Ascending aorta (tissue), 2 donors: Measurements from ENCODE around the gene PDIA6. TPM values are rescaled to one million over a fixed set of nuclear protein-coding genes. Genes with fewer than 3 reads are reported as not detected.

ENCODE experiments used
- DNase-seq, 2 donors: peaks; one replicate each; pipeline ENCODE4 v3.0.0-alpha.2; 2019; ENCODE audit warnings: low spot score in 2 of 2
- H3K27ac ChIP-seq, 2 donors: fragments of 200-600 bp; sonication (generic); one replicate each; pipeline ENCODE4 v1.5.1; 2016 to 2017; ENCODE audit warnings: mild to moderate bottlenecking in 1 of 2
- H3K27me3 ChIP-seq: fragments of 200-600 bp; sonication (generic); one replicate; pipeline ENCODE4 v1.5.1; 2017
- H3K36me3 ChIP-seq, 2 donors: fragments of 200-600 bp; sonication (generic); one replicate each; pipeline ENCODE4 v1.5.1; 2016
- H3K4me1 ChIP-seq, 2 donors: fragments of 200-600 bp; sonication (generic); one replicate each; pipeline ENCODE4 v1.5.1; 2016 to 2017; ENCODE audit warnings: mild to moderate bottlenecking in 1 of 2
- H3K4me3 ChIP-seq, 2 donors: fragments of 200-600 bp; sonication (generic); one replicate each; pipeline ENCODE4 v1.5.1; 2016 to 2017; ENCODE audit warnings: mild to moderate bottlenecking in 1 of 2
- H3K9me3 ChIP-seq, 2 donors: fragments of 200-600 bp; sonication (generic); one replicate each; pipeline ENCODE4 v1.5.1; 2016
- intact Hi-C: fragments of 100-400 bp; cut with DNase I; formaldehyde crosslinking; loops from one replicate; pipeline ENCODE4 v1.15.1; 2023
- total RNA-seq: library from RNA; depleted of rRNA; stranded (reverse); fragments of >200 nt; gene quantifications from one replicate; pipeline ENCODE4 v1.1.0, GENCODE V29; 2016
- TF ChIP-seq, protein P1 (sequence below), 3 experiments: fragments of 200-600 bp in 2 of 3; fragments of 450-650 bp in 1 of 3; sonication (generic) in 2 of 3; IDR thresholded peaks; one replicate each; pipeline ENCODE4 v1.5.1; 2016 to 2019; ENCODE audit warnings: antibody characterized with exemption in 3 of 3, mild to moderate bottlenecking in 1 of 3, moderate library complexity in 1 of 3

PDIA6 gene
- total RNA-seq, 1 donor from 2014 or later: 56.4 TPM

GRCh38 chr2:10741139-10741538 is 71.4 kb downstream of the PDIA6 start:
- no peak for DNase-seq
- intact Hi-C loops: no loop called here
- Histone ChIP-seq H3K36me3 (no peaks in the 10 kb centered on the region), H3K4me3 (no peak overlapping the region), H3K4me1 (no peaks in the 10 kb centered on the region), H3K27ac (no peak overlapping the region), H3K27me3 (no peaks in the 10 kb centered on the region), H3K9me3 (no peaks in the 10 kb centered on the region)
- TF ChIP-seq, protein P1, sequence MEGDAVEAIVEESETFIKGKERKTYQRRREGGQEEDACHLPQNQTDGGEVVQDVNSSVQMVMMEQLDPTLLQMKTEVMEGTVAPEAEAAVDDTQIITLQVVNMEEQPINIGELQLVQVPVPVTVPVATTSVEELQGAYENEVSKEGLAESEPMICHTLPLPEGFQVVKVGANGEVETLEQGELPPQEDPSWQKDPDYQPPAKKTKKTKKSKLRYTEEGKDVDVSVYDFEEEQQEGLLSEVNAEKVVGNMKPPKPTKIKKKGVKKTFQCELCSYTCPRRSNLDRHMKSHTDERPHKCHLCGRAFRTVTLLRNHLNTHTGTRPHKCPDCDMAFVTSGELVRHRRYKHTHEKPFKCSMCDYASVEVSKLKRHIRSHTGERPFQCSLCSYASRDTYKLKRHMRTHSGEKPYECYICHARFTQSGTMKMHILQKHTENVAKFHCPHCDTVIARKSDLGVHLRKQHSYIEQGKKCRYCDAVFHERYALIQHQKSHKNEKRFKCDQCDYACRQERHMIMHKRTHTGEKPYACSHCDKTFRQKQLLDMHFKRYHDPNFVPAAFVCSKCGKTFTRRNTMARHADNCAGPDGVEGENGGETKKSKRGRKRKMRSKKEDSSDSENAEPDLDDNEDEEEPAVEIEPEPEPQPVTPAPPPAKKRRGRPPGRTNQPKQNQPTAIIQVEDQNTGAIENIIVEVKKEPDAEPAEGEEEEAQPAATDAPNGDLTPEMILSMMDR (IDR thresholded peaks at IDR 0.05): no peak

DNA sequence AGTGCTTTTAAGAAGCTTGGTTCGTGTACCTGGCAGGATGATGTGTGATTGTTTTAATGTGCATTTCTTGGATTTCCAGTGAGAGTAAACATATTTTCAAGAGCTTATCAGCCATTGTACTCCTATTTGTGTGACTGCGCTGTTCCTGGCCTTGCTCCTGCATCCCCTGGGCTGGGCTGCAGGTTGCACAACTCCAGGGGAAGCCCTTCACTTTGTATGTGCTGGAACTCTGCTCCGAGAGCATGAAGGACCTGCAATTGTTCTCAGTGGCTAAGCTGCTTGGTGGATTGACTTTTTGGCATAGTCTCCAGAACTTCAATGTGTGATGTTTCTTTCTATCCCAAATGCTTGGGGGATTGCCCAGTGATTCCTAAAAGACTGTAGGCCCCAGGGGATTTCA is 72.4 kb downstream of the PDIA6 start:
- no peaks in the 10 kb centered on the region for H3K9me3 ChIP-seq
- no peaks in the 10 kb centered on the region for H3K36me3 ChIP-seq
- TF ChIP-seq, protein P1 (IDR thresholded peaks at IDR 0.05): no peak
- intact Hi-C loops: no loop called here
- no peak overlapping the region for H3K4me3 ChIP-seq
- H3K27ac ChIP-seq: no peak overlapping the region
- no peaks in the 10 kb centered on the region for H3K4me1 ChIP-seq
- H3K27me3 ChIP-seq: no peaks in the 10 kb centered on the region
- DNase-seq: no peak

DNA sequence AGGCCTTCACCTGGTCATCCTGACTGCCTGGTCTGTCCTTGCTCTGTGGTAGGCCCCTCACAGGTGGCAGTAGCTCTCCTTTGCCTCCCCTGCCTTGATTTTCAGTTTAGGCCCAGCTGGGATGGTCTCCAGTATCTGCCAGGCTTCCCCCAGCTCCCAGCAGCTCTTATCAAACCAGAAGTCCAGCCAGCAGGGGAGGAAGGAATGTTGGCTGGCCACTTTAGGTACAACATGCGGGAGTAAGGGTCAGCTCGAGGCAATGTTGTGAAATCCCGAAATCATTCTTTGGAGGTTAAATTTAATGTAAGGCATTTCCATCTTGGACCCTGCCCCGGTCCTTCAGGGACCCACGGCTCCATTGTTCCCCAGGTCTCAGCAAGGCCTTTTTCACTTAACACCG is 74.4 kb downstream of the PDIA6 start:
- Histone ChIP-seq H3K36me3 (no peaks in the 10 kb centered on the region), H3K27me3 (no peaks in the 10 kb centered on the region), H3K4me1 (no peaks in the 10 kb centered on the region), H3K4me3 (no peak overlapping the region), H3K27ac (no peak overlapping the region), H3K9me3 (no peaks in the 10 kb centered on the region)
- TF ChIP-seq, protein P1 (IDR thresholded peaks at IDR 0.05): no peak
- DNase-seq: no peak
- intact Hi-C loops: no loop called here

- TF ChIP-seq, protein P1 (IDR thresholded peaks at IDR 0.05): no peak
- H3K9me3 ChIP-seq: no peaks in the 10 kb centered on the region
- DNase-seq: no peak
- H3K4me1 ChIP-seq: no peaks in the 10 kb centered on the region
- H3K4me3 ChIP-seq: no peak overlapping the region
- H3K27me3 ChIP-seq: no peaks in the 10 kb centered on the region
- H3K27ac ChIP-seq: no peak overlapping the region
- no peaks in the 10 kb centered on the region for H3K36me3 ChIP-seq
- intact Hi-C loops: no loop called here
Observed at GRCh38 chr2:10733980-10734379, 78.6 kb downstream of the PDIA6 start.

DNA sequence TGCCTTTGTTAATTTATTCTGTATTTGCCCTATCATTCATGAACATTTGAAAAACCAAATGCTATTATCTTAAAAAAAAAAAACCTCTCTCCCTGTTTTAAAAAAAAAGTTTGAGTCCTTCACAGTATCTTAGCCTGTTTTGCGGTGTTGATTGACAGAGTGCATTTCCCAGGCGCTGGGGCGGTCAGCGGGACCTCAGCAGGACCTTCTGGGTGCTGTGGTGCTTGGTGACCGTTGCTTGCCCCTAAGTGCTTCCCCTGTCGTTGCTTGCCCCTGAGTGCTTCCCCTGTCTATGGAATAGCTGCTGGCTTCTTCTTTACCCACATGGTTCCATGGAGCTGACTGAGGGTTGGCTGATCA is 79.0 kb downstream of the PDIA6 start:
- Histone ChIP-seq H3K4me3 (no peak overlapping the region), H3K27ac (no peak overlapping the region), H3K4me1 (no peaks in the 10 kb centered on the region), H3K36me3 (no peaks in the 10 kb centered on the region), H3K9me3 (no peaks in the 10 kb centered on the region), H3K27me3 (no peaks in the 10 kb centered on the region)
- no peak for DNase-seq
- TF ChIP-seq, protein P1 (IDR thresholded peaks at IDR 0.05): no peak
- intact Hi-C loops: no loop called here

Other genes with a start within 250 kb of the PDIA6 start
- 9.2 TPM for gene NOL10, start 122.8 kb downstream of the PDIA6 start, total RNA-seq
- gene ATP6V1C2, start 91.2 kb downstream of the PDIA6 start, total RNA-seq: 6.0 TPM
- gene KCNF1, start 99.1 kb upstream of the PDIA6 start, total RNA-seq: not detected